Spleen (tissue), 7 donors: Measurements from ENCODE around the gene MORN3.

Experiments used
- CTCF ChIP-seq, 11 experiments: fragments of 200-600 bp in 7 of 11; fragments of 450-650 bp in 4 of 11; sonication (generic) in 4 of 11; IDR thresholded peaks in 8 of 11; conservative IDR thresholded peaks in 3 of 11; 1 replicate in 7 of 11; 2 replicates in 4 of 11; pipeline versions ENCODE4 v1.4.0 to v1.8.0; 2016 to 2021; ENCODE audit warnings: antibody characterized with exemption in 11 of 11, inconsistent platforms in 4 of 11, mild to moderate bottlenecking in 1 of 11
- POLR2A ChIP-seq, 3 donors: fragments of 450-650 bp; IDR thresholded peaks; one replicate each; pipeline ENCODE4 v1.5.1; 2017; ENCODE audit warnings: antibody characterized with exemption in 3 of 3, mild to moderate bottlenecking in 1 of 3
- POLR2AphosphoS5 ChIP-seq, 3 donors: sonication (generic); formaldehyde crosslinking; IDR thresholded peaks; one replicate each; pipeline ENCODE4 v1.5.1; 2017; ENCODE audit warnings: antibody characterized with exemption in 3 of 3
- donor health status: DM: no; HTN: no; CAD: no; lungs with moderate emphysema.
- donor health status: DM: no; HTN: no; CAD: no.
- donor health status: DM: no; HTN: no; CAD: no.

GRCh38 chr12:121628536-121628935, 40.9 kb downstream of the MORN3 start:
- TF ChIP-seq POLR2A (IDR thresholded peaks at IDR 0.05) (no peak), CTCF (IDR thresholded peaks at IDR 0.05 in 8 of 11, conservative IDR thresholded peaks at IDR 0.05 in 3 of 11) (no peak), POLR2AphosphoS5 (IDR thresholded peaks at IDR 0.05) (no peak)
